ENCODE data around the gene AKAP13. TPM values are rescaled to one million over a fixed set of nuclear protein-coding genes. Genes with fewer than 3 reads are reported as not detected.
A peak's percentile ranks its signal among the peaks of the same experiment; 100 is the strongest.

AKAP13 gene
- total and polyA plus RNA-seq, 5 donors from 2014 or later = 106 to 482 (median 112) TPM

GRCh38 chr15:85588677-85589076 lies 208.3 kb downstream of the AKAP13 start:
- Mint-ChIP-seq H3K36me3 (peaks cover 48% of the 10 kb centered on the region), H3K4me3 (peak overlapping the region in 1 of 4 donors; percentile 59), H3K4me1 (peaks cover 19 to 52% (median 43%) of the 10 kb centered on the region in 4 donors), H3K27ac (no peak overlapping the region), H3K27me3 (no peaks in the 10 kb centered on the region), H3K9me3 (no peaks in the 10 kb centered on the region)
- ATAC-seq (ENCODE audit: low read depth in 2 of 2) (no peak), DNase-seq (no peak)
- no peak overlapping the region for H3K27ac ChIP-seq (ENCODE audit: insufficient read depth, low read length, poor library complexity, severe bottlenecking)
- H3K4me3 ChIP-seq (ENCODE audit: low read depth, low read length) = no peak overlapping the region
- no peaks in the 10 kb centered on the region for H3K9me3 ChIP-seq (ENCODE audit: control insufficient read depth in 2 of 2, low read length in 2 of 2)
- peaks cover 42% of the 10 kb centered on the region for H3K36me3 ChIP-seq (ENCODE audit: control insufficient read depth, insufficient read depth, low read length)
- H3K27me3 ChIP-seq (ENCODE audit: control insufficient read depth, insufficient read depth, low read length) = no peaks in the 10 kb centered on the region
- H3K4me1 ChIP-seq (ENCODE audit: control insufficient read depth, insufficient read depth, low read length, poor library complexity, severe bottlenecking) = peaks cover 28% of the 10 kb centered on the region

GRCh38 chr15:85589851-85590250 lies 209.4 kb downstream of the AKAP13 start:
- Mint-ChIP-seq H3K27me3 (no peaks in the 10 kb centered on the region), H3K4me1 (peaks cover 16 to 47% (median 40%) of the 10 kb centered on the region in 4 donors), H3K9me3 (no peaks in the 10 kb centered on the region), H3K27ac (peak overlapping the region in 1 of 3 donors; percentile 44), H3K36me3 (peaks cover 44% of the 10 kb centered on the region), H3K4me3 (no peak overlapping the region)
- Histone ChIP-seq H3K27me3 (ENCODE audit: control insufficient read depth, insufficient read depth, low read length) (no peaks in the 10 kb centered on the region), H3K36me3 (ENCODE audit: control insufficient read depth, insufficient read depth, low read length) (peaks cover 42% of the 10 kb centered on the region), H3K9me3 (ENCODE audit: control insufficient read depth in 2 of 2, low read length in 2 of 2) (no peaks in the 10 kb centered on the region), H3K4me1 (ENCODE audit: control insufficient read depth, insufficient read depth, low read length, poor library complexity, severe bottlenecking) (peaks cover 16% of the 10 kb centered on the region), H3K4me3 (ENCODE audit: low read depth, low read length) (no peak overlapping the region), H3K27ac (ENCODE audit: insufficient read depth, low read length, poor library complexity, severe bottlenecking) (no peak overlapping the region)
- no peak for ATAC-seq (ENCODE audit: low read depth in 2 of 2)
- DNase-seq = no peak

GRCh38 chr15:85591622-85592021 lies 211.2 kb downstream of the AKAP13 start:
- peak overlapping the region in 2 of 3 donors; percentile 9 to 72 for H3K27ac Mint-ChIP-seq

GRCh38 chr15:85592148-85592547 lies 211.7 kb downstream of the AKAP13 start:
- no peaks in the 10 kb centered on the region for H3K27me3 ChIP-seq (ENCODE audit: control insufficient read depth, insufficient read depth, low read length)
- H3K36me3 Mint-ChIP-seq = peaks cover 32% of the 10 kb centered on the region
- peaks cover 21 to 53% (median 44%) of the 10 kb centered on the region in 4 donors for H3K4me1 Mint-ChIP-seq
- H3K4me3 Mint-ChIP-seq = no peak overlapping the region
- no peaks in the 10 kb centered on the region for H3K9me3 Mint-ChIP-seq
- H3K4me1 ChIP-seq (ENCODE audit: control insufficient read depth, insufficient read depth, low read length, poor library complexity, severe bottlenecking) = peaks cover 11% of the 10 kb centered on the region
- H3K27ac ChIP-seq (ENCODE audit: insufficient read depth, low read length, poor library complexity, severe bottlenecking) = no peak overlapping the region
- no peak overlapping the region for H3K4me3 ChIP-seq (ENCODE audit: low read depth, low read length)
- H3K36me3 ChIP-seq (ENCODE audit: control insufficient read depth, insufficient read depth, low read length) = peaks cover 36% of the 10 kb centered on the region
- DNase-seq (no peak), ATAC-seq (ENCODE audit: low read depth in 2 of 2) (no peak)
- H3K27ac Mint-ChIP-seq = peak overlapping the region in 1 of 3 donors; percentile 9
- H3K27me3 Mint-ChIP-seq = no peaks in the 10 kb centered on the region
- H3K9me3 ChIP-seq (ENCODE audit: control insufficient read depth in 2 of 2, low read length in 2 of 2) = no peaks in the 10 kb centered on the region

More at GRCh38 chr15:85591622-85592021, 211.2 kb downstream of the AKAP13 start:
- Histone ChIP-seq H3K27ac (ENCODE audit: insufficient read depth, low read length, poor library complexity, severe bottlenecking) (no peak overlapping the region), H3K4me1 (ENCODE audit: control insufficient read depth, insufficient read depth, low read length, poor library complexity, severe bottlenecking) (peaks cover 6% of the 10 kb centered on the region), H3K9me3 (ENCODE audit: control insufficient read depth in 2 of 2, low read length in 2 of 2) (no peaks in the 10 kb centered on the region), H3K36me3 (ENCODE audit: control insufficient read depth, insufficient read depth, low read length) (peaks cover 38% of the 10 kb centered on the region), H3K27me3 (ENCODE audit: control insufficient read depth, insufficient read depth, low read length) (no peaks in the 10 kb centered on the region), H3K4me3 (ENCODE audit: low read depth, low read length) (no peak overlapping the region)
- no peaks in the 10 kb centered on the region for H3K27me3 Mint-ChIP-seq
- H3K36me3 Mint-ChIP-seq = peaks cover 34% of the 10 kb centered on the region
- H3K4me1 Mint-ChIP-seq = peaks cover 21 to 50% (median 41%) of the 10 kb centered on the region in 4 donors
- ATAC-seq (ENCODE audit: low read depth in 2 of 2) = no peak
- no peak overlapping the region for H3K4me3 Mint-ChIP-seq
- no peak for DNase-seq
- no peaks in the 10 kb centered on the region for H3K9me3 Mint-ChIP-seq

GRCh38 chr15:85593809-85594445 lies 213.5 kb downstream of the AKAP13 start:
- peak overlapping the region; percentile 8 to 47 (median 32) for H3K27ac Mint-ChIP-seq
- Histone ChIP-seq H3K27ac (ENCODE audit: insufficient read depth, low read length, poor library complexity, severe bottlenecking) (no peak overlapping the region), H3K4me3 (ENCODE audit: low read depth, low read length) (no peak overlapping the region), H3K9me3 (ENCODE audit: control insufficient read depth in 2 of 2, low read length in 2 of 2) (no peaks in the 10 kb centered on the region), H3K36me3 (ENCODE audit: control insufficient read depth, insufficient read depth, low read length) (peaks cover 29% of the 10 kb centered on the region), H3K4me1 (ENCODE audit: control insufficient read depth, insufficient read depth, low read length, poor library complexity, severe bottlenecking) (peaks cover 16% of the 10 kb centered on the region), H3K27me3 (ENCODE audit: control insufficient read depth, insufficient read depth, low read length) (no peaks in the 10 kb centered on the region)
- H3K9me3 Mint-ChIP-seq = no peaks in the 10 kb centered on the region
- H3K36me3 Mint-ChIP-seq = peaks cover 20% of the 10 kb centered on the region
- H3K4me1 Mint-ChIP-seq = peaks cover 21 to 53% (median 43%) of the 10 kb centered on the region in 4 donors
- no peak for ATAC-seq (ENCODE audit: low read depth in 2 of 2)
- no peak for DNase-seq
- peak overlapping the region in 1 of 4 donors; percentile 26 for H3K4me3 Mint-ChIP-seq
- H3K27me3 Mint-ChIP-seq = no peaks in the 10 kb centered on the region

DNA sequence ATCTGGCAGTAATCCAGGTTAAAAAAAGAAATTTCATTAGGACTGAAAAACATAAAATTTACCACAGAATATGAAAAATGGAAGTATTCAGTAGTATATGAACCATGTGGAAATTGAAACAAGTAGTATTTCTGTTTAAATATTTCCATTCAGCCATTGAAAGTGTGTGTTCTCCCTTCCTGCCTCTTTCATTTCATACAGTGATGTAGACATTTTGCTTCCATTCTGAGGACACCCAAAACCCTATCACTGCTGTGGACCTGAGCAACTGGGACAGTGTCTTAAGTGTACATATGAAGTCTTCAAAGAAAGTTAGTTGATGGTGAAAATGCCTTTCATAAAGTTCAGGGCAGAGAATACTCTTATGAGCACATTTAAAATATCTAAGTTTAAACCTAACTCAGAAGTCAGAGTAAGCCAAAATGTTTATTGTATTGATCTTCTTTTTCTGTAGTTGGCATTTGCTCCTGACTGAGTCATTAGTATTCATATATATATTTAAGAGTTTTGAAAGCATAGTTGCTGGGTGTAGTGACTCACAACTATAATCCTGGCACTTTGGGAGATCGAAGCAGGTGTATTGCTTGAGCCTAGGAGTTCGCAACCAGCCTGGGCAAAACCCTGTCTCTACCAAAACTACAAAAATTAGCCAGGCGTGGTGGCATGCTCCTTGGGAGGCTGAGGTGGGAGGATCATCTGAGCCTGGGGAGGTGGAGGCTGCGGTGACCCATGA lies 215.6 kb downstream of the AKAP13 start:
- no peak overlapping the region for H3K27ac ChIP-seq (ENCODE audit: insufficient read depth, low read length, poor library complexity, severe bottlenecking)

GRCh38 chr15:85597155-85597815 lies 216.9 kb downstream of the AKAP13 start:
- Histone ChIP-seq H3K4me1 (ENCODE audit: control insufficient read depth, insufficient read depth, low read length, poor library complexity, severe bottlenecking) (peaks cover 16% of the 10 kb centered on the region), H3K4me3 (ENCODE audit: low read depth, low read length) (peak overlapping the region; percentile 51), H3K36me3 (ENCODE audit: control insufficient read depth, insufficient read depth, low read length) (peaks cover 11% of the 10 kb centered on the region), H3K9me3 (ENCODE audit: control insufficient read depth in 2 of 2, low read length in 2 of 2) (no peaks in the 10 kb centered on the region), H3K27me3 (ENCODE audit: control insufficient read depth, insufficient read depth, low read length) (no peaks in the 10 kb centered on the region), H3K27ac (ENCODE audit: insufficient read depth, low read length, poor library complexity, severe bottlenecking) (peak overlapping the region; percentile 8)
- DNase-seq (peak in 1 of 3 donors; percentile 46), ATAC-seq (ENCODE audit: low read depth in 2 of 2) (peak; percentile 78 to 86)
- H3K9me3 Mint-ChIP-seq = no peaks in the 10 kb centered on the region
- H3K27me3 Mint-ChIP-seq = no peaks in the 10 kb centered on the region
- peak overlapping the region; percentile 65 to 80 (median 69) for H3K27ac Mint-ChIP-seq
- peaks cover 9% of the 10 kb centered on the region for H3K36me3 Mint-ChIP-seq
- H3K4me3 Mint-ChIP-seq = peak overlapping the region in 2 of 4 donors; percentile 32 to 36
- H3K4me1 Mint-ChIP-seq = peaks cover 25 to 53% (median 43%) of the 10 kb centered on the region in 4 donors

More for the DNA sequence above, 215.6 kb downstream of the AKAP13 start:
- Mint-ChIP-seq H3K4me1 (peaks cover 22 to 59% (median 40%) of the 10 kb centered on the region in 4 donors), H3K4me3 (no peak overlapping the region), H3K36me3 (peaks cover 14% of the 10 kb centered on the region), H3K27ac (peak overlapping the region; percentile 6 to 84 (median 30)), H3K9me3 (no peaks in the 10 kb centered on the region), H3K27me3 (no peaks in the 10 kb centered on the region)
- ATAC-seq (ENCODE audit: low read depth in 2 of 2) (no peak), DNase-seq (no peak)
- Histone ChIP-seq H3K4me1 (ENCODE audit: control insufficient read depth, insufficient read depth, low read length, poor library complexity, severe bottlenecking) (peaks cover 16% of the 10 kb centered on the region), H3K36me3 (ENCODE audit: control insufficient read depth, insufficient read depth, low read length) (peaks cover 18% of the 10 kb centered on the region), H3K9me3 (ENCODE audit: control insufficient read depth in 2 of 2, low read length in 2 of 2) (no peaks in the 10 kb centered on the region), H3K27me3 (ENCODE audit: control insufficient read depth, insufficient read depth, low read length) (no peaks in the 10 kb centered on the region), H3K4me3 (ENCODE audit: low read depth, low read length) (no peak overlapping the region)
